HG03196 (cell line): ENCODE measurements around the gene HDDC3.
A peak's percentile ranks its signal among the peaks of the same experiment; 100 is the strongest.

Experiments used
- ATAC-seq: cut with Tn5 transposase; IDR thresholded peaks from one replicate; pipeline ENCODE4 v1.9.1; 2021; ENCODE audit not compliant: unreplicated experiment

The HDDC3 gene

GRCh38 chr15:90954712-90955623 lies 22.6 kb upstream of the HDDC3 start, which contains the start of gene RCCD1:
Gene RCCD1, plus strand, starts transcription at chr15:90954884. Its CDS starts 1,851 bp downstream, at chr15:90956735.
- ATAC-seq, result peak; percentile 89

DNA sequence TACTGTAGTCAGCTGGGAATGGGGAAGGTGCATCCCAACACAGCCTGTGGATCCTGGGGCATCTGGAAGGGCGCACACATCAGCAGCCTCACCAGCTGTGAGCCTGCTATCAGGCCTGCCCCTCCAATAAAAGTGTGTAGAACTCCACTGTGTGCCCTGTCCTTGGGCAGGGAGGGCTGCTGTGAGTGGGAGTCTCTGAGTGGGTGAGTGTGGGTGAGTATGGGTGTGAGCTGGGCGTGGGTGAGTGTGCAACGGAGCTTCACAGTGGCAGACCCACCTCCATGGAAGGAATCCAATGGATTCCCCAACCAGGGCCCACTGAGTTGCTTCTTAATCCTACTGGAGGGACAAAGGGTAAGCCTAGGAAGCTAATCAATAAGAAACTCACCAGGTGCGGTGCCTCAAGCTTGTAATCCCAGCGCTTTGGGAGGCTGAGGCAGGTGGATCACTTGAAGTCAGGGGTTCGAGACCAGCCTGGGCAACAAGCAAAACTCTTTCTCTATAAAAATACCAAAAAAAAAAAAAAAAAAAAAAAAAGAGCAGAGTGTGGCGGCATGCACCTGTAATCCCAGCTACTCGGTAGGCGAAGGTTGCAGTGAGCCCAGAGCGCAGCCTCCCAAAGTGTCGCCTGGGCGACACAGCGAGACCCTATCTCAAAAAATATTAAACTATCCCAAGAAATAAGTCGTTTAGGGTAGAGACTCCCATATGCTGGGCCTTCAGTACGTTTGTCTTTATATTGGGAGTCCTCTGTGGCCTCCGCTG lies 21.8 kb upstream of the HDDC3 start:
- no peak for ATAC-seq

DNA sequence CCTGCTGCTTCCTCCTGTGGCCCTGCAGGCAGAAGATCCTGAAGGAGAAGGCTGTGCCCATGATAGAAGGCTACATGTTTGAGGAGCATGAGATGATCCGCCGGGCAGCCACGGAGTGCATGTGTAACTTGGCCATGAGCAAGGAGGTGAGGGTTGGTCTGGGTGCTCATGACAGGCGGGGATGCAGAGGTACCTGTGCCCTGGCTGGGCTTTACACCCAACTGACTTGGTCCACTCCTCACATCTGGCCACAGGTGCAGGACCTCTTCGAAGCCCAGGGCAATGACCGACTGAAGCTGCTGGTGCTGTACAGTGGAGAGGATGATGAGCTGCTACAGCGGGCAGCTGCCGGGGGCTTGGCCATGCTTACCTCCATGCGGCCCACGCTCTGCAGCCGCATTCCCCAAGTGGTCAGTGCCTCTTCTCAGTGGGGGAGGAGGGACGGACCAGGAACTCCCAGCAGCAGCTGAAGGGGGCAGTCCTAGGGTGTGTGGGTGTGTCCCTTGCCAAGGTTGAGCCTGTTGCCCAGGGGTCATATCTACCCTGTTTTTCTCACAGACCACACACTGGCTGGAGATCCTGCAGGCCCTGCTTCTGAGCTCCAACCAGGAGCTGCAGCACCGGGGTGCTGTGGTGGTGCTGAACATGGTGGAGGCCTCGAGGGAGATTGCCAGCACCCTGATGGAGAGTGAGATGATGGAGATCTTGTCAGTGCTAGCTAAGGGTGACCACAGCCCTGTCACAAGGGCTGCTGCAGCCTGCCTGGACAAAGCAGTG lies 20.7 kb upstream of the HDDC3 start:
- no peak for ATAC-seq

DNA sequence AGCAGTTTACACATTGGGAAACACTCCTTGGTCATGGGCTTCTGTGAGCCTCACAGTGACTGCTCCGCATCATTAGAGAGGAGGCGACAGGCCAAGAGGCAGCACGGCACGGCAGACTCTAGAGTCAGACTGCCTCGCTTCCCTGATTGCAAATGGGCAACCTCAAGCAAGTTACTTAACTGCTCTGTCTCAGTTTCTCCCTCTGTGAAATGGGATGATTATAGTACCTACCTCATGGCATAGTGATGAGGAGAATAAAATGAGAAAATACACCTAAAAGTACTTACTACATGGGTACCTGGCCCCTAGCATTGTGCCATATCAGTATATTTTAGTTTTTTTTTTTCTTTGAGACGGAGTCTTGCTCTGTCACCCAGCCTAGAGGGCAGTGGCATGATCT lies 18.3 kb upstream of the HDDC3 start:
- no peak for ATAC-seq

DNA sequence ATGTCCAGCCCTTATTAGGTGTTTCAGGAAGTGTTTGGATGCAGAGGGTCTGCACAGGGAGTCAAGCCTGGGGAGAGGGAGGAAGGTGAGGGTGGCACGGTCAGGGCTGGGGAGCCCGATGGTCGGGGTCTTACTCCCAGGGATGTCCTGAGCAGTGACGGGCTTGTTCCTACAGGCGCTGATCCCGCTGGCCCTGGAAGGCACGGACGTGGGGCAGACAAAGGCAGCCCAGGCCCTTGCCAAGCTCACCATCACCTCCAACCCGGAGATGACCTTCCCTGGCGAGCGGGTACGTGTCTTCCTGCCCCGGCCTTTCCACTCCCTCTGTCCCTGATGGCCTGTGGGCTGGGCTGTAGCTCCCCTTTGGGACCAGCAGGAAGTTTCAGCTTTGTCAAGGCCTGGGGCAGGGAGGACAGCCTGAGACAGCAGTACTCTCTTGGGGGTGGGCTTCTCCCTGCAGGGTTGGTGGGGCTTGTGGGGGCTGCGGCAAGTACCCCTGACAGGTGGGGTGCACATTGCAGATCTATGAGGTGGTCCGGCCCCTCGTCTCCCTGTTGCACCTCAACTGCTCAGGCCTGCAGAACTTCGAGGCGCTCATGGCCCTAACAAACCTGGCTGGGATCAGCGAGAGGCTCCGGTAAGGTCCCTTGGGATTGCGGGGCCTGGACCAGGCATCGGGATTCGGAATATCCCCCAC lies 17.8 kb upstream of the HDDC3 start:
- no peak for ATAC-seq

- ATAC-seq, result no peak
Measured at GRCh38 chr15:90948506-90948905, 16.2 kb upstream of the HDDC3 start.

DNA sequence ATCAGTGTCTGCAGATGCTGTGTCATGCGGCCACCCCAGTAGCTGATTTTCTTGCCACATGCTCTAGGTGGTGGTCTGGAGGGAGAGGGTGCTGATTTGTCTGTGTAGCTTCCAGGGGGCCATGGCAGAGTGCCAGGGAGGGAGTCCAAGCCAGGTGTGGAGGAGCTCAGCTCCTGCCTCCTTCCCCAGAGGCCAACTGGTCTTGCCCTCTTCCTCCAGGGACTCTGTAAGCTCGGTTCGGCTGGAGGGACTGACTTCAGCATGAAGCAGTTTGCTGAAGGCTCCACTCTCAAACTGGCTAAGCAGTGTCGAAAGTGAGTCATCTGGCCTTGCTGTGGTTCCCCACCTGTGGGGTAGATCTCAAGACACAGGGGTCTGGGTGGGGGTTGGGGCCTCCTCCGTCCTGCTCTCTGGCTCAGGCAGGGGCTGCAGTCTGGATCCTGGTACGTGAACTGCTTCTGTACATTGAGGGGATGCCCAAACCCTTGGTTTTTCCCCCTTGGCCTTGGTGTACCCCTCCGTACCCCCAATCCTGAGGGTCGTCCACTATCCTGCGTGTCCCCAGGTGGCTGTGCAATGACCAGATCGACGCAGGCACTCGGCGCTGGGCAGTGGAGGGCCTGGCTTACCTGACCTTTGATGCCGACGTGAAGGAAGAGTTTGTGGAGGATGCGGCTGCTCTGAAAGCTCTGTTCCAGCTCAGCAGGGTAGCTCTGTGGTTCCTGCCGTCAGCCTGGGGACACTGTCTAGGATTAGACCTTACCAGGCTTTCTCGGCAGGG lies 15.4 kb upstream of the HDDC3 start:
- no peak for ATAC-seq

DNA sequence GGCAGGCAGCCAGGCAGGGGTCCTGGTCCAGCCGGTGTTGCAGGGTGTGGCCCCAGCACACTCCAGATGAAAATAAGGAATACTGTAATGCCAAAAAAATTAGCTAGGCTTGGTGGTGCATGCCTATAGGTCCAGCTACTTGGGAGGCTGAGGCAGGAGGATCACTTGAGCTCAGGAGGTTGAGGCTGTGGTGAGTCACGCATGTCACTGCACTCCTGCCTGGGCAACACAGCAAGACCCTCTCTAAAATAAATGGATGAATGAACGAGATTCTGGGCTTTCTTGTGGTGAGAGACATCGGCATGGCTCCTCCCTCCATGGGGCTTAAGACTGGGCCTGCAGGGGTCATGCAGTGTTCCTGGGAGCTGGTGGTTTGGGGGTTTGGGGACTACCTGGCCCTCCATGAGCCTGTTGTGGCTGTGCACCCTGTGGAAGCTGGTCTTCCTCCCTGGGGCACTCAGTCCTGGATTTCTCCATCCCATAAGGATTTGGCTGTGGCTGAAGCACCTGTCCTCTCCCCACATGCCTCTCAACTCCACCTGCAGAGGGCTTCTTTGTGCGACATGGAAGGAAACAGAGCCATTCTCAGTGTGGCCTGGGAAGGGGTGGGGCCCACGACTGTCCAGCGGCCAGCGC lies 14.7 kb upstream of the HDDC3 start:
- ATAC-seq, result no peak

GRCh38 chr15:90946538-90946937 lies 14.2 kb upstream of the HDDC3 start:
- no peak for ATAC-seq

DNA sequence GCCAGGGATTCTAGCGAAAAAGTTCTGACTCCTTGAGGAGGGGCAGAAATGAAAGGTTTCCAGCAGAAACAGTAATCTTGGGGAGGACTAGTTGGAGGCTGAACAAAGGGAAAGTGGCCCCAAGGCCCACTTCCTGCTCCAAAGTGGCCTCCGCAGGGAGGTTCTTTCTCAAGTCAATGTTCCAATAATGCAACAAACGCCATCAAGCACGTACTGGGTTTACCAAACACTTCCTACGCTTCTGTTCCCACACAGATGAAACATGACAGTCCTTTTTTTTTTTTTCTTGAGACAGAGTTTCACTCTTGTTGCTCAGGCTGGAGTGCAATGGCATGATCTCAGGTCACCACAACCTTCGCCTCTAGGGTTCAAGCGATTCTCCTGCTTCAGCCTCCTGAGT lies 12.7 kb upstream of the HDDC3 start:
- ATAC-seq, result no peak

- no peak for ATAC-seq
Measured at GRCh38 chr15:90942354-90943120, 10.2 kb upstream of the HDDC3 start.

- no peak for ATAC-seq
Measured at GRCh38 chr15:90941038-90941437, 8.7 kb upstream of the HDDC3 start.

- no peak for ATAC-seq
Measured at GRCh38 chr15:90939756-90940155, 7.4 kb upstream of the HDDC3 start.

GRCh38 chr15:90938261-90938660 lies 5.9 kb upstream of the HDDC3 start:
- no peak for ATAC-seq

DNA sequence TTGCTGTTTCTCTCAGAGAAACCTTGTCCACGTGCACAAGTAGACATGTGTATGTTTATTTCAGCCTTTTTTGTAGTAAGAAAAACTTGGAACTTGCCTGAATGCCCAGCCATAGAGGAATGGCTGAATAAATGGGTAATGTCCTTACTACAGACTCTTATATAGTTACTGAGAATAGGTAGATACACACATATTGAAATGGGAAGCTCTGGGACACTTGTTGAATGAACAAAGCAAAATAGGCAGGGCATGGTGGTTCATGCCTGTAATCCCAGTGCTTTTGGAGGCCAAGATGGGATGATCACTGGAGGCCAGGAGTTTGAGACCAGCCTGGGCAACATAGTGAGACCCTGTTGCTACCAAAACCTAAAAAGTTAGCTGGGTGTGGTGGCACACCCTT lies 4.5 kb upstream of the HDDC3 start:
- ATAC-seq, result no peak

DNA sequence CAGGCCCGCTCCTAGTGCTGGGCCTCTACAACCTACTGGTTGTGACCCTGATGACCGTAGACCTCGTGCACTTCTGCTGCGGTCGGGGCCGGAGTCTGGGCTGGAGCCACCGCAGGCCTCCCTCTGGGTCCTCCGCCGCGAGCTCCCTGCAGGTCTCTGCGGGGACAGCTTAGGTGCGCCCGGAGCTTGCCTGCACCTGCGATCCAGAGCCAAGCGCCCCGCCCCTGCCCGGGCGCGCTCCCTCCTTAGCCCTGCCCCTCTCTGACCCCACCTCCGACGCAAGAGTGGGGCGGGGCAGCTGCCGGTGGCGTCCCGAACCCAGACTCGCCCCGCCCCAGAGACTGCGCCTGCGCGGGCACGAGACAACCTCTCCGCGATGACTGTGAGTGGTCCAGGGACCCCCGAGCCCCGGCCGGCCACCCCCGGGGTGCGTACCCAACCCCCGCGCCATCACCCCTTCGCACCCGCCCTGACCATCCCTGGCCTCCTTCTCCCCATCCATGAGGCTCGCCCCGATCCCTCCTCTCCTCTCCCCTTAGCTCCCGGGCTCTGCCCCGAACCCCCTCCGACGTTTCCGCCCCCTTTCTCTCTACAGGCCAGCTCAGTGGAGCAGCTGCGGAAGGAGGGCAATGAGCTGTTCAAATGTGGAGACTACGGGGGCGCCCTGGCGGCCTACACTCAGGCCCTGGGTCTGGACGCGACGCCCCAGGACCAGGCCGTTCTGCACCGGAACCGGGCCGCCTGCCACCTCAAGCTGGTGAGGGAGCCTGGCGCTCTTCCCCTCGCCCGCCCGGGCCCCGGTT lies 2.8 kb upstream of the HDDC3 start, which contains the start of gene UNC45A:
Gene UNC45A (plus strand): TSS at position 337 of the 803 bp plus-strand sequence. CDS start 40 bp downstream, at position 377.
- ATAC-seq, result peak; percentile 60

DNA sequence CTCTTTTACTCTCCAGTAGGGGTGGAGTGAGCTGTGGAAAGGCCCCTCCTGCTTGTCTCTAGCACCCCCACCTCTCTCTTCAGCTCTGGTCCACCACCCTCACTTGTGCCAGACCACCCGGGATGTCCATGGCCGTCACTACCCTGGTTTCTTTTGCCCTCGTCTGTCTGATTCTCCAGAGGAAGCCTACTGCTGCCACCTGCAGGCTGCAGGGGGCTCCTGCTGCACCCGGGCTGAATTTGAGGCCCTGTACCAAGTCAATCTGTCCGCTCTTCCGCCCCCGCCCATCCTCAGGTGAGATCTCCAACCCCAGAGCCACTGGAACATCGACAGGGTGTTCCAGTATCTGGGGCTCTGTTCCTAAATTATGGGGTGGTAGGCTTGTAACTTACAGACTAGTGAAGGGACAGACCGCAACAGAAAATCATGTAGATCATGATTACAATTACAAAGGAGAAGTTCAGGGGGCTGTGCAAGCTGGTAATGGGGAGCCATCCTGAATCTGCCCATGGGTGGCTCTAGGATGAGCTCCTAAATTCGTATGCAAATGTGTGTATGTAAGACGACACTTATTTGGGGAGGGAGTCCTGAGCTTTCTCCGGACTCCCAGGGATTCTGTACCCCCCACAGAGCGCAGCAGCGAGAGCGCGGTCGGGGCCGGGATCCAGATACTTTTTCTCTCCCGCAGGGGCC lies 2.1 kb upstream of the HDDC3 start:
- ATAC-seq, result peak; percentile 34
